GM23248 (cell line): ENCODE results near the gene ZFAND3.

Experiments
- EZH2 ChIP-seq: fragments of 200-600 bp; sonication (generic); IDR thresholded peaks from 2 replicates; pipeline ENCODE4 v1.6.1; 2018; ENCODE audit warnings: antibody characterized with exemption, mild to moderate bottlenecking; ENCODE audit not compliant: insufficient read depth, poor library complexity, severe bottlenecking
- EZH2phosphoT487 ChIP-seq: fragments of 200-600 bp; sonication (generic); IDR thresholded peaks from 2 replicates; pipeline ENCODE4 v1.6.1; 2018; ENCODE audit warnings: antibody characterized with exemption, moderate library complexity, mild to moderate bottlenecking, low read depth; ENCODE audit not compliant: insufficient read depth

GRCh38 chr6:37812841-37813240, 6.7 kb upstream of the ZFAND3 start:
- TF ChIP-seq EZH2 = no peak
- no peak for TF ChIP-seq EZH2phosphoT487
